ENCODE data around the gene SCG3.

The SCG3 gene

GRCh38 chr15:51737522-51738305, 56.4 kb downstream of the SCG3 start, which contains the start of gene LYSMD2:
Gene LYSMD2 (minus strand): TSS chr15:51737655. CDS start chr15:51737622, 33 bp downstream.
- Histone ChIP-seq H3K9me3 (ENCODE audit: control insufficient read depth in 5 of 5, low read length in 5 of 5) (no peaks in the 10 kb centered on the region), H3K9ac (ENCODE audit: low read length in 5 of 5) (peak within 1 kb of the TSS; percentile 38 to 83 (median 54)), H3K4me3 (ENCODE audit: low read depth in 1 of 5, low read length in 5 of 5) (peak within 1 kb of the TSS; percentile 71 to 84 (median 80)), H3K4me1 (ENCODE audit: control insufficient read depth in 5 of 5, insufficient read depth in 5 of 5, low read length in 5 of 5) (peaks cover 2 to 25% (median 16%) of the 10 kb centered on the region in 5 donors), H3K36me3 (ENCODE audit: control insufficient read depth in 5 of 5, insufficient read depth in 5 of 5, low read length in 5 of 5) (no peaks in the 10 kb centered on the region), H3K27ac (ENCODE audit: low read depth, low read length) (peak within 1 kb of the TSS; percentile 62), H3K27me3 (ENCODE audit: control insufficient read depth in 5 of 5, insufficient read depth in 4 of 5, low read length in 5 of 5) (no peaks in the 10 kb centered on the region)

DNA sequence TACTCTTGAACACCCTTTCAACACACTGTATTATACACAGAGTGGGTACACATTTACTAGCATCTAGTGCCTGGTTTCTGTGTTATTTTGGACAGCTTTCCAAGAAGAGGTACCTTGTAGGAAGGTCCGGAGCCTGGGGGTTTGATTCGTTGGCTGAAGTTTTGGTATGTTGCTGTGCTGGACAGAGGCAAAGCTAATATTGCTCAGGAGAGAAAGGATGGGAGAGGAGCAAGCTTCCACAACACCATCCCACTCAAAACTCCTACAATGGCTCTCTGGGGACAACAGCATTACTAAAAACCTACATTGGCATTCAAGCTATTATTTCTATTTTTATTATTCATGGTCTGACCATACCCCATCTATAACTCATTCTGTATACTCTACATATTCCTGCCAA, 57.2 kb downstream of the SCG3 start:
- Histone ChIP-seq H3K4me3 (ENCODE audit: low read depth in 1 of 5, low read length in 5 of 5) (no peak overlapping the region), H3K4me1 (ENCODE audit: control insufficient read depth in 5 of 5, insufficient read depth in 5 of 5, low read length in 5 of 5) (peaks cover 2 to 24% (median 16%) of the 10 kb centered on the region in 5 donors), H3K9ac (ENCODE audit: low read length in 5 of 5) (no peak overlapping the region), H3K36me3 (ENCODE audit: control insufficient read depth in 5 of 5, insufficient read depth in 5 of 5, low read length in 5 of 5) (no peaks in the 10 kb centered on the region), H3K27ac (ENCODE audit: low read depth, low read length) (peak overlapping the region; percentile 62), H3K27me3 (ENCODE audit: control insufficient read depth in 5 of 5, insufficient read depth in 4 of 5, low read length in 5 of 5) (no peaks in the 10 kb centered on the region), H3K9me3 (ENCODE audit: control insufficient read depth in 5 of 5, low read length in 5 of 5) (no peaks in the 10 kb centered on the region)

- H3K4me3 ChIP-seq (ENCODE audit: low read depth in 1 of 5, low read length in 5 of 5), result no peak overlapping the region
- no peaks in the 10 kb centered on the region for H3K36me3 ChIP-seq (ENCODE audit: control insufficient read depth in 5 of 5, insufficient read depth in 5 of 5, low read length in 5 of 5)
- no peaks in the 10 kb centered on the region for H3K9me3 ChIP-seq (ENCODE audit: control insufficient read depth in 5 of 5, low read length in 5 of 5)
- H3K27me3 ChIP-seq (ENCODE audit: control insufficient read depth in 5 of 5, insufficient read depth in 4 of 5, low read length in 5 of 5), result no peaks in the 10 kb centered on the region
- H3K27ac ChIP-seq (ENCODE audit: low read depth, low read length), result no peak overlapping the region
- no peak overlapping the region for H3K9ac ChIP-seq (ENCODE audit: low read length in 5 of 5)
- peaks cover 2 to 23% (median 16%) of the 10 kb centered on the region in 5 donors for H3K4me1 ChIP-seq (ENCODE audit: control insufficient read depth in 5 of 5, insufficient read depth in 5 of 5, low read length in 5 of 5)
These were observed 57.9 kb downstream of the SCG3 start for GRCh38 chr15:51739061-51739712.

GRCh38 chr15:51749307-51749706, 68.0 kb downstream of the SCG3 start:
- peaks cover 0 to 17% (median 14%) of the 10 kb centered on the region in 5 donors for H3K4me1 ChIP-seq (ENCODE audit: control insufficient read depth in 5 of 5, insufficient read depth in 5 of 5, low read length in 5 of 5)
- no peak overlapping the region for H3K27ac ChIP-seq (ENCODE audit: low read depth, low read length)
- H3K4me3 ChIP-seq (ENCODE audit: low read depth in 1 of 5, low read length in 5 of 5), result no peak overlapping the region
- no peaks in the 10 kb centered on the region for H3K27me3 ChIP-seq (ENCODE audit: control insufficient read depth in 5 of 5, insufficient read depth in 4 of 5, low read length in 5 of 5)
- no peaks in the 10 kb centered on the region for H3K9me3 ChIP-seq (ENCODE audit: control insufficient read depth in 5 of 5, low read length in 5 of 5)
- no peak overlapping the region for H3K9ac ChIP-seq (ENCODE audit: low read length in 5 of 5)
- no peaks in the 10 kb centered on the region for H3K36me3 ChIP-seq (ENCODE audit: control insufficient read depth in 5 of 5, insufficient read depth in 5 of 5, low read length in 5 of 5)

GRCh38 chr15:51750186-51750585, 68.9 kb downstream of the SCG3 start:
- Histone ChIP-seq H3K4me3 (ENCODE audit: low read depth in 1 of 5, low read length in 5 of 5) (no peak overlapping the region), H3K9ac (ENCODE audit: low read length in 5 of 5) (no peak overlapping the region)

DNA sequence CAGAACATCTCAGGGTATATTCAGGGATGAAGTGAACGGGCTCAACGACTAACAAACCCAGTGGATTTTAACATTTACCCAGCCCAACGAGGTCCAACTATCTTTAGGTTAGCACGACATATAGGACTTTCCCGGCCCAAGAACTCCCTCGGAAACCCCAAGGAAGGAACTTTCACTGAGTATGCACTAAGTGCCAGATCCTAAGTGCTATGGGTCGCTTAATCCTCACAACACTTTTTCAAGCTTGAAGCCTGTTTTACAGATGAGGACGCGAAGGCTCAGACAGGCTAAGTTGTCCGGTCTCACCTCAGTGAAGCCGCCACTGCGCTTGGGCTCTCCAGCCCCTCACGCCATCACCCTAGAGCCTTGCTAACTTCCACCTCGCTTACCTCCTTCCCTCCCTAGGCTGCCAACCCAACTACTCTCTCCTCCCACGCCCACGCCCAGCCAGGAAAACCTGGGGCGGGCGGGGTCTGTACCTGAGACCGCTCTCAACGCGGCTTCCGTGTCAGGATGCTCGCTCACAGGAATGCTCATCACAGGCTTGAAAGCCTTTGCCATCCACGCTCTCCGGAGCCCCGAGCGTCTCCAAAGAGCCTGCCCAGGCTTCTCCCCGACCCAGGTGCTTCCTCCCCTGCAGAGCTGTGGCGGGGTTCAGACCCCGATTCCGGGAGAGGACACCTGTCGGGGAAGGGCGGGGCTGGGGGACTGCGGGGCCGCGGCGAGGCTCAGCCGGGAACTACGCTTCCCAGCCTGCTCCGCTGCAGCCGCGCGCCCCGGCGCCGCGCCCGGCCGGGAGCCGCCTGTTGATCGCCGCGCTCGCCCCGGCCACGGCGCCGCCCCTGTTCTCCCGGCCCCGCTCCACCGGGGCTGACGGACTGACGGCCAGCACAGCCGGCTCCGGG, 69.7 kb downstream of the SCG3 start, which contains the start of gene TMOD2:
TSS of gene TMOD2 (plus strand) at position 806 of the 905 bp plus-strand sequence. CDS start 14,845 bp downstream, outside the sequence.
- Histone ChIP-seq H3K4me1 (ENCODE audit: control insufficient read depth in 5 of 5, insufficient read depth in 5 of 5, low read length in 5 of 5) (peaks cover 0 to 17% (median 14%) of the 10 kb centered on the region in 5 donors), H3K4me3 (ENCODE audit: low read depth in 1 of 5, low read length in 5 of 5) (peak within 1 kb of the TSS; percentile 61 to 84 (median 76)), H3K9ac (ENCODE audit: low read length in 5 of 5) (peak within 1 kb of the TSS in 4 of 5 donors; percentile 19 to 60 (median 40)), H3K27me3 (ENCODE audit: control insufficient read depth in 5 of 5, insufficient read depth in 4 of 5, low read length in 5 of 5) (no peaks in the 10 kb centered on the region), H3K36me3 (ENCODE audit: control insufficient read depth in 5 of 5, insufficient read depth in 5 of 5, low read length in 5 of 5) (no peaks in the 10 kb centered on the region), H3K9me3 (ENCODE audit: control insufficient read depth in 5 of 5, low read length in 5 of 5) (no peaks in the 10 kb centered on the region), H3K27ac (ENCODE audit: low read depth, low read length) (no peak within 1 kb of the TSS)

More at GRCh38 chr15:51750186-51750585, 68.9 kb downstream of the SCG3 start:
- Histone ChIP-seq H3K9me3 (ENCODE audit: control insufficient read depth in 5 of 5, low read length in 5 of 5) (no peaks in the 10 kb centered on the region), H3K27me3 (ENCODE audit: control insufficient read depth in 5 of 5, insufficient read depth in 4 of 5, low read length in 5 of 5) (no peaks in the 10 kb centered on the region), H3K27ac (ENCODE audit: low read depth, low read length) (no peak overlapping the region), H3K36me3 (ENCODE audit: control insufficient read depth in 5 of 5, insufficient read depth in 5 of 5, low read length in 5 of 5) (no peaks in the 10 kb centered on the region), H3K4me1 (ENCODE audit: control insufficient read depth in 5 of 5, insufficient read depth in 5 of 5, low read length in 5 of 5) (peaks cover 0 to 17% (median 14%) of the 10 kb centered on the region in 5 donors)

DNA sequence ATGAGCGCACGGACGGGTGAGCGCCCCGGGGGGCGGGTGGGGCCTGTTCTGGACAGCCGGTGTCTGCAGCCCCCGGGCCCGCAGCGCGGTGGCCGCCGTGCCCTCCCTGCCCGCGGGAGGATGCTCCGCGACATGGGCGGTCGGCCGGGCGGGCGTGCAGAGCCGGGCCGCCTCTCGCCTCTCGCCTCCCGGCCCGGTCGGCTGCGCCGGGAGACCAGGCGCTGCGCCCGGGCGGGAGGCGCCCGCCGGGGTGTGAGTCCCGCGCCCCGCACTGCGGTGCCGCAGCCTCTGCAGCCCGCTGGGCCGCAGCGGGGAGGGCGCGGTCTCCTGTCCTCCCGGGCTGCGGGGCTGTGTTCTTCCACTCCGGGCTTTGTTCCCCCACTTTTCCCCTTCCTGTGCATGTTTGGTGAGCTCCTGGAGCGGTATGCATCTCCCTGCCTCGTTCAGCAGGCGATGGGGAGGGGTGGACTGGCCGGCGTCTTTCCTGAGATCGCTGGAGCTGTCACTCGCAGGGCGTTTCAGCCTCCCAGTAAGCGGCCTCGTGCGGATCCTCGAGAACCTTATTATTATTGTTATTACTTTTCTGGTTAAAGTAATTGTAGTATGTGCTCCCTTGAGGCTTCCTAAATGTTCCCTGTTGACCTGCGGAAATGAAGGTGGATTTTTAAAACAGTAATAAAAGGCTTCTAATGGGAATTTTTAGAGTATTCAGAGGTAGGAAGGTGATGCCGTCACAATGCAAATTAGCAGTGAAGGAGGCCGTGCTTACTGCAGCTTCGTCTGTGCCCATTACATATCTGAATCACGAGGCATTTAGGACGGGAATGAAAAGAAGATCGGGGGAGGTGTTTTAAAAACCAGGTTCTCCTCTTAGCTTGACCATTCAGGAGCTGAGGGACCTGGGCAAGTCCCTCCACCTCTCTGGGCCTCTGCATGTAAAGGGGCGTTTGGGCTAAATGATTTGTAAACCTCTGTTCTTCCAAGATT, 70.7 kb downstream of the SCG3 start:
- Histone ChIP-seq H3K4me1 (ENCODE audit: control insufficient read depth in 5 of 5, insufficient read depth in 5 of 5, low read length in 5 of 5) (peaks cover 0 to 21% (median 17%) of the 10 kb centered on the region in 5 donors), H3K9ac (ENCODE audit: low read length in 5 of 5) (peak overlapping the region in 3 of 5 donors; percentile 19 to 60 (median 46)), H3K27me3 (ENCODE audit: control insufficient read depth in 5 of 5, insufficient read depth in 4 of 5, low read length in 5 of 5) (no peaks in the 10 kb centered on the region), H3K27ac (ENCODE audit: low read depth, low read length) (no peak overlapping the region), H3K9me3 (ENCODE audit: control insufficient read depth in 5 of 5, low read length in 5 of 5) (no peaks in the 10 kb centered on the region), H3K4me3 (ENCODE audit: low read depth in 1 of 5, low read length in 5 of 5) (peak overlapping the region; percentile 61 to 84 (median 76)), H3K36me3 (ENCODE audit: control insufficient read depth in 5 of 5, insufficient read depth in 5 of 5, low read length in 5 of 5) (no peaks in the 10 kb centered on the region)

DNA sequence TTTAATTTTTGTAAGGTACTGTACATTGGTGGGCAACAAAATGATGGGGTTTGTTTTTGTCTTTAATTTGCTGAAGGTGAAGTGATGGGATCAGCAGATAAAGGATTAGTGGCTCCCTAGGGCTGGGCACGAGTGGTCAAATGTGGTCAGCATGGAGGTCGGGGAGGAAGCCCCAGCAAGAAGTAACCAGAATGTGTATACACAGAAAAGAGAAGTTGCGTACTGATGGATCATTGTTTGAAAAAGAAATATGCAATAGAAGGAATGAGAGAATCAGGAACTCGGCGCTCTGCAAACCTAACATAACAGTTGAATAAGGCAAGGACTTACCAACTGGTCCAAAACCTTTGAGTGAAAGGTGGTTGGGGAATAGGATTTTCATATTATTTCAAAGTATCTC, 71.6 kb downstream of the SCG3 start:
- no peaks in the 10 kb centered on the region for H3K9me3 ChIP-seq (ENCODE audit: control insufficient read depth in 5 of 5, low read length in 5 of 5)
- peaks cover 0 to 21% (median 17%) of the 10 kb centered on the region in 5 donors for H3K4me1 ChIP-seq (ENCODE audit: control insufficient read depth in 5 of 5, insufficient read depth in 5 of 5, low read length in 5 of 5)

DNA sequence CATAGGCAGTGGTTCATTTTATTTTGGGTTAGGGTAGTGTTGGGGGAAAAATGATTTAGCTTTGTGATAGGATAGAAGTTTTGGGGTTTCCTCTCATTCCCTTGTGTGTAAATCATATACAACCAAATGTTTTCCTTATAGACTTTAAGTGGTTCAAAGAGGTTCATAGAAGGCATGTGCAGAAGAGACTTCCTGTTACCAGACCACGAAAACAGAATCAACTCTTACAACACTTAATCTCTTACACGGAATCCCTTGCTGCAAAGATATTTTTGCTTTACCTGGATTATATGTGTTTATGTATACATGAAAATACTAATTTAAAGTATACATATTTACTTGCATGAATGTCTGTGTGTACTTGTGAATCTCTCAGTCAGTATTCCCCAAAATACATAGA, 73.0 kb downstream of the SCG3 start:
- H3K4me3 ChIP-seq (ENCODE audit: low read depth in 1 of 5, low read length in 5 of 5), result no peak overlapping the region
- H3K4me1 ChIP-seq (ENCODE audit: control insufficient read depth in 5 of 5, insufficient read depth in 5 of 5, low read length in 5 of 5), result peaks cover 0 to 25% (median 24%) of the 10 kb centered on the region in 5 donors
- no peaks in the 10 kb centered on the region for H3K9me3 ChIP-seq (ENCODE audit: control insufficient read depth in 5 of 5, low read length in 5 of 5)

More for the DNA sequence above, 71.6 kb downstream of the SCG3 start:
- Histone ChIP-seq H3K9ac (ENCODE audit: low read length in 5 of 5) (no peak overlapping the region), H3K27me3 (ENCODE audit: control insufficient read depth in 5 of 5, insufficient read depth in 4 of 5, low read length in 5 of 5) (no peaks in the 10 kb centered on the region), H3K4me3 (ENCODE audit: low read depth in 1 of 5, low read length in 5 of 5) (no peak overlapping the region), H3K36me3 (ENCODE audit: control insufficient read depth in 5 of 5, insufficient read depth in 5 of 5, low read length in 5 of 5) (no peaks in the 10 kb centered on the region), H3K27ac (ENCODE audit: low read depth, low read length) (no peak overlapping the region)

More for the DNA sequence above, 73.0 kb downstream of the SCG3 start:
- Histone ChIP-seq H3K27ac (ENCODE audit: low read depth, low read length) (no peak overlapping the region), H3K27me3 (ENCODE audit: control insufficient read depth in 5 of 5, insufficient read depth in 4 of 5, low read length in 5 of 5) (no peaks in the 10 kb centered on the region), H3K36me3 (ENCODE audit: control insufficient read depth in 5 of 5, insufficient read depth in 5 of 5, low read length in 5 of 5) (no peaks in the 10 kb centered on the region), H3K9ac (ENCODE audit: low read length in 5 of 5) (no peak overlapping the region)

Data from subcutaneous abdominal adipose tissue (tissue), 5 donors.